Gastroesophageal sphincter (tissue), 3 donors: ENCODE measurements around the gene PDRG1.

Source experiments
- CTCF ChIP-seq, 4 experiments: fragments of 200-600 bp in 2 of 4; fragments of 450-650 bp in 2 of 4; sonication (generic) in 1 of 4; IDR thresholded peaks; one replicate each; pipeline ENCODE4 v1.5.1; 2017 to 2019; ENCODE audit warnings: antibody characterized with exemption in 4 of 4, mild to moderate bottlenecking in 2 of 4, moderate library complexity in 2 of 4
- POLR2A ChIP-seq, 2 donors: fragments of 450-650 bp; IDR thresholded peaks; one replicate each; pipeline ENCODE4 v1.6.1; 2017; ENCODE audit warnings: antibody characterized with exemption in 2 of 2, mild to moderate bottlenecking in 2 of 2, moderate library complexity in 1 of 2

- TF ChIP-seq POLR2A (IDR thresholded peaks at IDR 0.05) = no peak
- TF ChIP-seq CTCF (IDR thresholded peaks at IDR 0.05) = no peak
These were observed 46.4 kb upstream of the PDRG1 start for GRCh38 chr20:31998246-31998645.
